HG03571 (cell line): ENCODE data around the gene UBE2E2.

Experiments used
- ATAC-seq: cut with Tn5 transposase; IDR thresholded peaks from one replicate; pipeline ENCODE4 v1.9.1; 2021; ENCODE audit not compliant: unreplicated experiment

The UBE2E2 gene

GRCh38 chr3:23435318-23435717 lies 232.2 kb downstream of the UBE2E2 start:
- no peak for ATAC-seq

GRCh38 chr3:23435904-23436303 lies 232.8 kb downstream of the UBE2E2 start:
- no peak for ATAC-seq

- ATAC-seq: no peak
Observed at GRCh38 chr3:23437484-23438145, 234.5 kb downstream of the UBE2E2 start.

- peak; percentile 44 for ATAC-seq
Observed at GRCh38 chr3:23438657-23439056, 235.5 kb downstream of the UBE2E2 start.

- ATAC-seq: no peak
Observed at GRCh38 chr3:23439080-23439479, 236.0 kb downstream of the UBE2E2 start.

GRCh38 chr3:23440416-23441294 lies 237.5 kb downstream of the UBE2E2 start:
- no peak for ATAC-seq

GRCh38 chr3:23442598-23443383 lies 239.7 kb downstream of the UBE2E2 start:
- ATAC-seq: peak; percentile 47

GRCh38 chr3:23444386-23444785 lies 241.3 kb downstream of the UBE2E2 start:
- no peak for ATAC-seq

GRCh38 chr3:23446301-23446700 lies 243.2 kb downstream of the UBE2E2 start:
- no peak for ATAC-seq

GRCh38 chr3:23448998-23449537 lies 245.9 kb downstream of the UBE2E2 start:
- ATAC-seq: no peak

- no peak for ATAC-seq
Observed at GRCh38 chr3:23450051-23450450, 246.9 kb downstream of the UBE2E2 start.

- ATAC-seq: no peak
Observed at GRCh38 chr3:23450806-23451205, 247.7 kb downstream of the UBE2E2 start.

GRCh38 chr3:23452408-23452807 lies 249.3 kb downstream of the UBE2E2 start:
- no peak for ATAC-seq

- ATAC-seq: no peak
Observed at GRCh38 chr3:23455084-23455483, 252.0 kb downstream of the UBE2E2 start.

- no peak for ATAC-seq
Observed at GRCh38 chr3:23455775-23456174, 252.6 kb downstream of the UBE2E2 start.

- no peak for ATAC-seq
Observed at GRCh38 chr3:23457697-23458096, 254.6 kb downstream of the UBE2E2 start.

- ATAC-seq: no peak
Observed at GRCh38 chr3:23459465-23459864, 256.3 kb downstream of the UBE2E2 start.

GRCh38 chr3:23459889-23460546 lies 256.9 kb downstream of the UBE2E2 start:
- ATAC-seq: no peak

- no peak for ATAC-seq
Observed at GRCh38 chr3:23461069-23461468, 257.9 kb downstream of the UBE2E2 start.

- no peak for ATAC-seq
Observed at GRCh38 chr3:23463791-23464190, 260.7 kb downstream of the UBE2E2 start.

GRCh38 chr3:23465569-23465968 lies 262.4 kb downstream of the UBE2E2 start:
- no peak for ATAC-seq
